ENCODE results near the gene ACLY.

The ACLY gene

GRCh38 chr17:41823580-41823979 is 95.2 kb downstream of the ACLY start:
- DNase-seq, result no peak

DNA sequence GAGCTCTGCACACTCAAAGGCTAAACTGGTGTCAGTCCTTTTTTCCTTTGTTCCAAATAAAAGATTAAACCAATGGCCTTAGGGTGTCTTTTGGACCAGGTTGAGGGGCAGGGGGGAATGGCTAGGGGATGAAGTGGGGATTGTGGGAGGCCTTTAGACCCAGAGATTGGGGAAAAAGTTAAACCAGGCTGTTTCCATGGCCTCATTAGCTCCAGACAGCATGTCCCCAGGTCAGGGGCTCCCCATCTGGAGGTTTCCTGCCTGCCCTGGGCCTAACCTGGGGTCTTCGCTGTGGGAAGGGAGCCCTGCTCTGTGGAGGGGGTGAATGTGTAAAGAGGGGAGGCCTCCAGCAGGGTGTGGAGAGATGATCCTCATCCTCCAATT is 95.6 kb downstream of the ACLY start:
- DNase-seq, result no peak

DNA sequence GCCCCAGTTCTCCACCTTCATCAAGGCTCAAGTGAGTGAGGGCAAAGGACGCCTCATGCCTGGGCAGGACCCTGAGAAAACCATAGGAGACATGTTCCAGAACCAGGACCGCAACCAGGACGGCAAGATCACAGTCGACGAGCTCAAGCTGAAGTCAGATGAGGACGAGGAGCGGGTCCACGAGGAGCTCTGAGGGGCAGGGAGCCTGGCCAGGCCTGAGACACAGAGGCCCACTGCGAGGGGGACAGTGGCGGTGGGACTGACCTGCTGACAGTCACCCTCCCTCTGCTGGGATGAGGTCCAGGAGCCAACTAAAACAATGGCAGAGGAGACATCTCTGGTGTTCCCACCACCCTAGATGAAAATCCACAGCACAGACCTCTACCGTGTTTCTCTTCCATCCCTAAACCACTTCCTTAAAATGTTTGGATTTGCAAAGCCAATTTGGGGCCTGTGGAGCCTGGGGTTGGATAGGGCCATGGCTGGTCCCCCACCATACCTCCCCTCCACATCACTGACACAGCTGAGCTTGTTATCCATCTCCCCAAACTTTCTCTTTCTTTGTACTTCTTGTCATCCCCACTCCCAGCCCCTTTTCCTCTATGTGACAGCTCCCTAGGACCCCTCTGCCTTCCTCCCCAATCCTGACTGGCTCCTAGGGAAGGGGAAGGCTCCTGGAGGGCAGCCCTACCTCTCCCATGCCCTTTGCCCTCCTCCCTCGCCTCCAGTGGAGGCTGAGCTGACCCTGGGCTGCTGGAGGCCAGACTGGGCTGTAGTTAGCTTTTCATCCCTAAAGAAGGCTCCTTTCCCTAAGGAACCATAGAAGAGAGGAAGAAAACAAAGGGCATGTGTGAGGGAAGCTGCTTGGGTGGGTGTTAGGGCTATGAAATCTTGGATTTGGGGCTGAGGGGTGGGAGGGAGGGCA is 96.3 kb downstream of the ACLY start:
- no peak for DNase-seq

GRCh38 chr17:41821776-41822175 is 97.0 kb downstream of the ACLY start:
- no peak for DNase-seq

DNA sequence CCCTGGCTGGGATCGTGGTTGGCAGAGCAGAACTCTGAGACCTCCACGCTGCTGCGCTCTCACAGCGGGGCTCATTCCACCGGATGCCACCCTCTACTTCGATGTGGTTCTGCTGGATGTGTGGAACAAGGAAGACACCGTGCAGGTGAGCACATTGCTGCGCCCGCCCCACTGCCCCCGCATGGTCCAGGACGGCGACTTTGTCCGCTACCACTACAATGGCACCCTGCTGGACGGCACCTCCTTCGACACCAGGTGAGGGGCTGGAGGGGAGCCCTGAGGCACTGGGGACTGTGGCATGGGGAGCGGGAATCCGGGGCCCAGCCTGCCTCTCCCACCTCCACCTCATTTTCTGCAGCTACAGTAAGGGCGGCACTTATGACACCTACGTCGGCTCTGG is 100.7 kb downstream of the ACLY start:
- DNase-seq, result no peak

Measured in hematopoietic multipotent progenitor cell treated with erythropoietin and hydrocortisone succinate and interleukin-3 and kit ligand, for 4 days (in vitro differentiated cells).